ENCODE data around the gene NRG2. TPM values are rescaled to one million over a fixed set of nuclear protein-coding genes. Genes with fewer than 3 reads are reported as not detected.

Gene NRG2
- total RNA-seq, 1 experiment from 2014 or later, result 0.91 TPM

DNA sequence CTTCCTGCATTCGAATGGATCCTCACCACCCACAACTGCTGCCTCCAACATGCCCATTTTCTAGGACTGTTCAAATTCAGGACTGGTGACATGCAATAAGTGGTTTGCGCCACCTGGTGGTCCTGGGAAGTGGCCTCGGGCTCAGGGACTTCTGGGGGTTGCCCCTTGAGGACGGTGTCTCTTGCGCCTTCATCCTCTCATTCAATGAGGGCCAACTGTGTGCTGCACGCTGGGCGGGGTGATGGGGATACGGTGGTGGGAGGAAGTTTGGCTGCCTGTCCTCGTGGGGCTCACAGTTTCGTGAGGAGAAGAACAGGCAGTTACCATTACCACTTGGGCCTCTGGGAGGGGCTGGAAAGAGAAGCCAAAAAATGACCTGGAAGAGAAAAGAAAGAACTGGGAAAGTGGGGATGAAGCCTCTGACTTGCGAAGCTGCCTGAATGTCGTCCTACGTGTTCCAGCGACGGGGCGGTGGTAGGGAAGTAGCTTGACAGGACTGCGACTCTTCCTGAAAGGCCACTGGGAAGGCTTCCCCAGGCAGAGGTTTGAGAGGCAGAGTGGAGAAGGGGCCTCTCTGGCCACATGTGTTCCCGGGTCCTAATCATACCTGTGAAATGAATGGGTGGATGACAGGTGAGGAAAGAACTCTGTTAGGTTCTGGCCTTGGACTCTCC, 198.5 kb downstream of the NRG2 start:
- Histone ChIP-seq H3K9ac (ENCODE audit: low read length) (no peak overlapping the region), H4K20me1 (ENCODE audit: insufficient read depth) (no peaks in the 10 kb centered on the region), H2AFZ (ENCODE audit: low read depth, low read length, poor library complexity, severe bottlenecking) (peak overlapping the region; percentile 63), H3K4me3 (replicated peaks in 1 of 2; ENCODE audit: low read depth in 1 of 2, low read length in 2 of 2) (no peak overlapping the region), H3K79me2 (ENCODE audit: insufficient read depth, low read length) (no peaks in the 10 kb centered on the region), H3K4me2 (ENCODE audit: low read length) (0 out of 2 replicates have a peak overlapping the region, but pooled peaks have one; percentile 29), H3K27me3 (ENCODE audit: insufficient read depth, low read length) (no peaks in the 10 kb centered on the region), H3K27ac (ENCODE audit: low read depth, low read length) (no peak overlapping the region), H3K9me2 (ENCODE audit: insufficient read depth) (no peaks in the 10 kb centered on the region), H3K36me3 (ENCODE audit: control insufficient read depth in 1 of 2, insufficient read depth in 2 of 2, low read length in 2 of 2) (no peaks in the 10 kb centered on the region), H3K9me3 (ENCODE audit: control insufficient read depth in 1 of 2, insufficient read depth in 1 of 2, low read depth in 1 of 2, low read length in 2 of 2) (no peaks in the 10 kb centered on the region), H3K4me1 (ENCODE audit: control insufficient read depth in 1 of 2, insufficient read depth in 2 of 2, low read length in 2 of 2) (peaks cover 0 to 13% of the 10 kb centered on the region in 2 experiments; a peak in 2 of 4 replicates)
- POLR2A ChIA-PET, result no interaction called here
- TF ChIP-seq FOSL1 (IDR thresholded peaks at IDR 0.05; ENCODE audit: low read depth) (no peak), RAD21 (IDR thresholded peaks at IDR 0.05; ENCODE audit: low read depth) (peak; percentile 88)
- TF ChIP-seq, protein P1, sequence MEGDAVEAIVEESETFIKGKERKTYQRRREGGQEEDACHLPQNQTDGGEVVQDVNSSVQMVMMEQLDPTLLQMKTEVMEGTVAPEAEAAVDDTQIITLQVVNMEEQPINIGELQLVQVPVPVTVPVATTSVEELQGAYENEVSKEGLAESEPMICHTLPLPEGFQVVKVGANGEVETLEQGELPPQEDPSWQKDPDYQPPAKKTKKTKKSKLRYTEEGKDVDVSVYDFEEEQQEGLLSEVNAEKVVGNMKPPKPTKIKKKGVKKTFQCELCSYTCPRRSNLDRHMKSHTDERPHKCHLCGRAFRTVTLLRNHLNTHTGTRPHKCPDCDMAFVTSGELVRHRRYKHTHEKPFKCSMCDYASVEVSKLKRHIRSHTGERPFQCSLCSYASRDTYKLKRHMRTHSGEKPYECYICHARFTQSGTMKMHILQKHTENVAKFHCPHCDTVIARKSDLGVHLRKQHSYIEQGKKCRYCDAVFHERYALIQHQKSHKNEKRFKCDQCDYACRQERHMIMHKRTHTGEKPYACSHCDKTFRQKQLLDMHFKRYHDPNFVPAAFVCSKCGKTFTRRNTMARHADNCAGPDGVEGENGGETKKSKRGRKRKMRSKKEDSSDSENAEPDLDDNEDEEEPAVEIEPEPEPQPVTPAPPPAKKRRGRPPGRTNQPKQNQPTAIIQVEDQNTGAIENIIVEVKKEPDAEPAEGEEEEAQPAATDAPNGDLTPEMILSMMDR (IDR thresholded peaks at IDR 0.05 in 2 of 3, conservative IDR thresholded peaks at IDR 0.05 in 1 of 3; ENCODE audit: borderline replicate concordance in 1 of 3, insufficient read depth in 1 of 3, low read depth in 2 of 3, low read length in 2 of 3), result peak; percentile 92 to 96 (median 95)
- intact Hi-C loops (cut with micrococcal nuclease), result loop anchor here (1.0 to 10.0 kb wide), 4 partner anchors 57 to 310 kb away; no protein-coding TSS in a partner anchor
- ATAC-seq, result peak; percentile 74
- BruUV-seq (replicated peaks), result no TSS peak
- CTCF ChIA-PET, result interaction anchor here (1.4 to 2.9 kb wide), 3 partner anchors 57 to 124 kb away, joined by 5 to 12 read pairs (median 8); no protein-coding TSS in a partner anchor
- DNase-seq (ENCODE audit: low read depth, low spot score), result peak; percentile 79
- RAD21 ChIA-PET (ENCODE audit: low non-redundant PET in 1 of 2, low total read pairs in 2 of 2, uncharacterized antibody in 2 of 2, unreplicated experiment in 2 of 2), result no interaction called here

DNA sequence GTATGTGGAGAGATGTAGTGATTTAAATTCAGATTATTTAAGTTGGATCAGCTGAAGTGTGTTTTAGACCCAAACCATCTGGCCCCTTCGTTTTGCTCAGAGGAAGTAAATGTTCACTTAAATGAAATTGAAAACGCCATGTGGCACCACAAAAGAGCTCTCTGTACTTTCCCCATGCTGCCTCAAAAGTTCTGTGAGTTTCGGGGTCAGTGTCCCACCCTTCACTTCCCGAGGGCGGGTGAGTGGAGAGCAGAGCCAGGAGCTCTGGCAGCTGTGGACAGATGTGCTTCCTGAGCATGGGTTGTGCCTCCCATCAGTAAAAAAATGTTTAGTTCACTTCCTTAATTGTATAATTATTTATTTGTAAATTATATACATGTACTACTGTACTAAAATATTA, 199.1 kb downstream of the NRG2 start:
- ChIA-PET RAD21 (ENCODE audit: low non-redundant PET in 1 of 2, low total read pairs in 2 of 2, uncharacterized antibody in 2 of 2, unreplicated experiment in 2 of 2) (interaction anchor here (0.6 to 0.8 kb wide), 3 partner anchors 45 to 68 kb away, joined by 3 to 4 read pairs (median 4); no protein-coding TSS in a partner anchor), CTCF (interaction anchor here (1.6 to 2.9 kb wide), 2 partner anchors 57 to 125 kb away, joined by 5 to 12 read pairs; no protein-coding TSS in a partner anchor), POLR2A (no interaction called here)
- Histone ChIP-seq H3K79me2 (ENCODE audit: insufficient read depth, low read length) (no peaks in the 10 kb centered on the region), H3K4me3 (replicated peaks in 1 of 2; ENCODE audit: low read depth in 1 of 2, low read length in 2 of 2) (no peak overlapping the region), H3K27me3 (ENCODE audit: insufficient read depth, low read length) (no peaks in the 10 kb centered on the region), H3K9me3 (ENCODE audit: control insufficient read depth in 1 of 2, insufficient read depth in 1 of 2, low read depth in 1 of 2, low read length in 2 of 2) (no peaks in the 10 kb centered on the region), H2AFZ (ENCODE audit: low read depth, low read length, poor library complexity, severe bottlenecking) (no peak overlapping the region), H3K4me2 (ENCODE audit: low read length) (no peak overlapping the region), H3K9ac (ENCODE audit: low read length) (no peak overlapping the region), H4K20me1 (ENCODE audit: insufficient read depth) (no peaks in the 10 kb centered on the region), H3K36me3 (ENCODE audit: control insufficient read depth in 1 of 2, insufficient read depth in 2 of 2, low read length in 2 of 2) (no peaks in the 10 kb centered on the region), H3K9me2 (ENCODE audit: insufficient read depth) (no peaks in the 10 kb centered on the region), H3K4me1 (ENCODE audit: control insufficient read depth in 1 of 2, insufficient read depth in 2 of 2, low read length in 2 of 2) (peaks cover 0 to 13% of the 10 kb centered on the region in 2 experiments; a peak in 2 of 4 replicates), H3K27ac (ENCODE audit: low read depth, low read length) (no peak overlapping the region)
- DNase-seq (ENCODE audit: low read depth, low spot score), result no peak
- ATAC-seq, result no peak
- no TSS peak for BruUV-seq (replicated peaks)
- intact Hi-C loops (cut with micrococcal nuclease), result loop anchor here (1.0 to 10.0 kb wide), 4 partner anchors 57 to 311 kb away; no protein-coding TSS in a partner anchor
- TF ChIP-seq CBX3 (IDR thresholded peaks at IDR 0.05; ENCODE audit: low read depth) (no peak), TCF7L2 (IDR thresholded peaks at IDR 0.05; ENCODE audit: borderline replicate concordance, extremely low read depth, insufficient read depth, insufficient read length) (no peak), CEBPB (IDR thresholded peaks at IDR 0.05; ENCODE audit: low read depth) (no peak), EGR1 (IDR thresholded peaks at IDR 0.05; ENCODE audit: low read depth) (no peak), ZFX (IDR thresholded peaks at IDR 0.05) (no peak), RAD21 (IDR thresholded peaks at IDR 0.05; ENCODE audit: low read depth) (no peak), ZNF274 (IDR thresholded peaks at IDR 0.05; ENCODE audit: low read depth, low read length) (no peak), POLR2A (IDR thresholded peaks at IDR 0.05; ENCODE audit: borderline replicate concordance, extremely low read depth, insufficient read depth, insufficient read length) (no peak), EZH2phosphoT487 (IDR thresholded peaks at IDR 0.05; ENCODE audit: borderline replicate concordance) (no peak), YY1 (IDR thresholded peaks at IDR 0.05; ENCODE audit: extremely low read depth, insufficient replicate concordance, low read depth, low read length) (no peak), SRF (IDR thresholded peaks at IDR 0.05; ENCODE audit: low read depth) (no peak), EZH2 (IDR thresholded peaks at IDR 0.05) (no peak)
- TF ChIP-seq, protein P2, sequence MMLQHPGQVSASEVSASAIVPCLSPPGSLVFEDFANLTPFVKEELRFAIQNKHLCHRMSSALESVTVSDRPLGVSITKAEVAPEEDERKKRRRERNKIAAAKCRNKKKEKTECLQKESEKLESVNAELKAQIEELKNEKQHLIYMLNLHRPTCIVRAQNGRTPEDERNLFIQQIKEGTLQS (IDR thresholded peaks at IDR 0.05), result no peak
- TF ChIP-seq, protein P3, sequence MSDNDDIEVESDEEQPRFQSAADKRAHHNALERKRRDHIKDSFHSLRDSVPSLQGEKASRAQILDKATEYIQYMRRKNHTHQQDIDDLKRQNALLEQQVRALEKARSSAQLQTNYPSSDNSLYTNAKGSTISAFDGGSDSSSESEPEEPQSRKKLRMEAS (IDR thresholded peaks at IDR 0.05), result no peak
